SK-N-SH (cell line): Measurements from ENCODE around the gene SRRM4.

Source experiments
- CHD2 ChIP-seq: fragments of 150-350 bp; IDR thresholded peaks from 2 replicates; pipeline ENCODE4 v1.6.1; 2018; ENCODE audit warnings: low read length; ENCODE audit not compliant: partially characterized antibody
- CTCF ChIP-seq: fragments of 200-600 bp; sonication (generic); IDR thresholded peaks from 2 replicates; pipeline ENCODE4 v1.6.1; 2017; ENCODE audit warnings: antibody characterized with exemption, mild to moderate bottlenecking, moderate library complexity
- JUND ChIP-seq: IDR thresholded peaks from 2 replicates; pipeline ENCODE4 v1.4.0; 2012
- MAX ChIP-seq: IDR thresholded peaks from 2 replicates; pipeline ENCODE4 v1.4.0; 2012; ENCODE audit warnings: low read depth
- NRF1 ChIP-seq: IDR thresholded peaks from 2 replicates; pipeline ENCODE4 v1.6.1; 2012; ENCODE audit warnings: low read depth, mild to moderate bottlenecking, low read length
- PBX3 ChIP-seq: IDR thresholded peaks from 2 replicates; pipeline ENCODE4; 2012
- POLR2AphosphoS5 ChIP-seq: IDR thresholded peaks from 2 replicates; pipeline ENCODE4 v1.6.1; 2012; ENCODE audit warnings: low read depth, low read length
- RAD21 ChIP-seq: IDR thresholded peaks from 2 replicates; pipeline ENCODE4 v1.6.1; 2012; ENCODE audit warnings: mild to moderate bottlenecking, low read length
- RFX5 ChIP-seq: IDR thresholded peaks from 2 replicates; pipeline ENCODE4 v1.6.1; 2012; ENCODE audit warnings: mild to moderate bottlenecking, improper control_type of control experiment, low read length
- USF1 ChIP-seq: IDR thresholded peaks from 2 replicates; pipeline ENCODE4 v1.4.0; 2012; ENCODE audit warnings: low read depth, borderline replicate concordance
- USF2 ChIP-seq: fragments of 150-350 bp; IDR thresholded peaks from 2 replicates; pipeline ENCODE4 v1.6.1; 2017; ENCODE audit warnings: antibody characterized with exemption, low read length, low read depth, borderline replicate concordance
- ZBTB33 ChIP-seq: IDR thresholded peaks from 2 replicates; pipeline ENCODE4 v1.4.0; 2012; ENCODE audit warnings: low read depth, borderline replicate concordance

- TF ChIP-seq RAD21 = no peak
- no peak for TF ChIP-seq CTCF
- no peak for TF ChIP-seq NRF1
- no peak for TF ChIP-seq ZBTB33
- no peak for TF ChIP-seq CHD2
- TF ChIP-seq USF1 = no peak
- no peak for TF ChIP-seq JUND
- no peak for TF ChIP-seq RFX5
- no peak for TF ChIP-seq POLR2AphosphoS5
- TF ChIP-seq USF2 = no peak
- no peak for TF ChIP-seq MAX
- TF ChIP-seq PBX3 = no peak
Measured at GRCh38 chr12:119169150-119169549, 187.8 kb downstream of the SRRM4 start.
